HepG2 (cell line): ENCODE measurements around the gene MOK. TPM values are rescaled to one million over a fixed set of nuclear protein-coding genes. Genes with fewer than 3 reads are reported as not detected.

Experiments
- ATAC-seq: fragments of 200-7000 bp; cut with Tn5 transposase; 3 replicates; pipeline ENCODE4 v1.9.1; 2020; ENCODE audit warnings: mild to moderate bottlenecking, moderate library complexity
- BruUV-seq: library from RNA; stranded (reverse); fragments of 400-500 nt; replicated peaks from 2 replicates; lab custom pipeline; 2021; lab: Mats Ljungman, UMichigan
- CTCF ChIA-PET: fragments of 300-600 bp; formaldehyde crosslinking; extraction: SDS; loops from one replicate; lab custom pipeline; 2021; ENCODE audit warnings: low total read pairs, inconsistent platforms, low intra/inter-chr PET ratio; lab: Yijun Ruan, JAX
- POLR2A ChIA-PET: fragments of 350-600 bp; sonication (Branson Sonifier 250); formaldehyde crosslinking; loops from one replicate; lab custom pipeline; 2020; ENCODE audit warnings: antibody characterized with exemption, inconsistent platforms; lab: Yijun Ruan, JAX
- DNase-seq: peaks from one replicate; pipeline ENCODE4 v3.0.0-alpha.2; 2015; ENCODE audit warnings: low spot score
- FAIRE-seq: peaks from 3 replicates; lab custom pipeline; 2011; peaks lifted over from hg19 to GRCh38; lab: Jason Lieb, UNC
- H2AFZ ChIP-seq: one replicate; pipeline ENCODE4 v1.6.1; 2011; ENCODE audit warnings: low read length, inconsistent platforms
- H3K27ac ChIP-seq: fragments of 300-600 bp; 3 replicates; pipeline ENCODE4 v1.8.0; 2011; ENCODE audit warnings: mixed run types, mild to moderate bottlenecking, mixed read lengths, low read length, inconsistent platforms; ENCODE audit not compliant: insufficient read depth; ENCODE audit errors: extremely low read length
- H3K27me3 ChIP-seq, 2 experiments: fragments of 200-600 bp in 1 of 2; 2 replicates in 1 of 2; 3 replicates in 1 of 2; pipeline versions ENCODE4 v1.6.0 to v1.8.0; 2011; ENCODE audit warnings: low read length in 2 of 2, mild to moderate bottlenecking in 2 of 2, moderate library complexity in 2 of 2, inconsistent platforms in 1 of 2; ENCODE audit not compliant: insufficient read depth in 2 of 2, control insufficient read depth in 1 of 2
- H3K36me3 ChIP-seq, 2 experiments: fragments of 200-600 bp in 1 of 2; replicated peaks in 1 of 2; 2 replicates in 1 of 2; 3 replicates in 1 of 2; pipeline versions ENCODE4 v1.5.1 to v1.8.0; 2011; ENCODE audit warnings: low read length in 2 of 2, inconsistent platforms in 1 of 2; ENCODE audit not compliant: insufficient read depth in 2 of 2, control insufficient read depth in 1 of 2
- H3K4me1 ChIP-seq: 2 replicates; pipeline ENCODE4 v1.5.1; 2012; ENCODE audit warnings: low read length, inconsistent platforms; ENCODE audit not compliant: insufficient read depth
- H3K4me2 ChIP-seq: 2 replicates; pipeline ENCODE4 v1.6.0; 2011; ENCODE audit warnings: low read depth, low read length, inconsistent platforms
- H3K4me3 ChIP-seq, 3 experiments: fragments of 200-600 bp in 1 of 3; sonication (generic), shearing (Covaris generic) in 1 of 3; replicated peaks in 1 of 3; 2 replicates each; pipeline ENCODE4 v1.5.1; 2011 to 2016; ENCODE audit warnings: low read length in 3 of 3, inconsistent platforms in 2 of 3, low read depth in 2 of 3, mild to moderate bottlenecking in 2 of 3, control low read depth in 1 of 3, mixed read lengths in 1 of 3; ENCODE audit not compliant: insufficient read depth in 1 of 3
- H3K79me2 ChIP-seq: one replicate; pipeline ENCODE4 v1.6.1; 2011; ENCODE audit warnings: low read length, inconsistent platforms; ENCODE audit not compliant: insufficient read depth
- H3K9ac ChIP-seq: 2 replicates; pipeline ENCODE4 v1.6.0; 2011; ENCODE audit warnings: mild to moderate bottlenecking, low read depth, low read length, inconsistent platforms; ENCODE audit not compliant: insufficient read depth
- H3K9me3 ChIP-seq: 2 replicates; pipeline ENCODE4 v1.5.1; 2012; ENCODE audit warnings: mild to moderate bottlenecking, low read length
- H4K20me1 ChIP-seq: 2 replicates; pipeline ENCODE4 v1.6.0; 2011; ENCODE audit warnings: inconsistent platforms, mild to moderate bottlenecking, low read length, moderate library complexity; ENCODE audit not compliant: insufficient read depth
- AHDC1 ChIP-seq: sonication (generic); formaldehyde crosslinking; IDR thresholded peaks from 2 replicates; pipeline ENCODE4 v1.5.1; 2020; ENCODE audit warnings: mild to moderate bottlenecking, missing genetic modification reagents, borderline replicate concordance
- MZF1 ChIP-seq: sonication (generic); formaldehyde crosslinking; IDR thresholded peaks from 2 replicates; pipeline ENCODE4 v1.8.1; 2023; ENCODE audit warnings: mild to moderate bottlenecking, missing genetic modification reagents, borderline replicate concordance
- RBFOX2 ChIP-seq: fragments of 200-400 bp; formaldehyde crosslinking; IDR thresholded peaks from 2 replicates; pipeline ENCODE4 v1.6.1; 2017; ENCODE audit warnings: low read depth, mild to moderate bottlenecking, low read length
- SMAD3 ChIP-seq: sonication (generic); formaldehyde crosslinking; IDR thresholded peaks from 2 replicates; pipeline ENCODE4 v1.4.0; 2020; ENCODE audit warnings: missing genetic modification reagents
- TAF15 ChIP-seq: fragments of 200-400 bp; formaldehyde crosslinking; IDR thresholded peaks from one replicate; pipeline ENCODE4 v1.6.1; 2018; ENCODE audit warnings: mild to moderate bottlenecking, low read depth, low read length; ENCODE audit not compliant: poor library complexity, severe bottlenecking
- U2AF2 ChIP-seq: fragments of 200-400 bp; formaldehyde crosslinking; IDR thresholded peaks from 2 replicates; pipeline ENCODE4 v1.6.1; 2017; ENCODE audit warnings: low read depth, mild to moderate bottlenecking, low read length
- ZFP62 ChIP-seq: sonication (generic); formaldehyde crosslinking; IDR thresholded peaks from 2 replicates; pipeline ENCODE4 v1.4.0; 2020; ENCODE audit warnings: missing genetic modification reagents
- ZNF337 ChIP-seq: sonication (generic); formaldehyde crosslinking; IDR thresholded peaks from 2 replicates; pipeline ENCODE4 v1.5.1; 2020; ENCODE audit warnings: missing genetic modification reagents, low read depth, mild to moderate bottlenecking, borderline replicate concordance
- ZNF576 ChIP-seq: sonication (generic); formaldehyde crosslinking; IDR thresholded peaks from 2 replicates; pipeline ENCODE4 v1.4.0; 2020; ENCODE audit warnings: mild to moderate bottlenecking, missing genetic modification reagents
- ZNF780A ChIP-seq: sonication (generic); formaldehyde crosslinking; IDR thresholded peaks from 2 replicates; pipeline ENCODE4 v1.8.0; 2022; ENCODE audit warnings: mild to moderate bottlenecking, missing genetic modification reagents, moderate library complexity
- WGBS: methylation state at CpG from one replicate; pipeline ENCODE4 v1.1.6; 2017; ENCODE audit warnings: low lambda C conversion rate; 5-methylcytosine and 5-hydroxymethylcytosine counted together
- in situ Hi-C: cut with HindIII; loops from 2 replicates; pipeline ENCODE4 v1.10.0; 2017; ENCODE audit warnings: low pct_unique_long_range_greater_than_20kb; ENCODE audit not compliant: extremely low pct_ligation_motif_present
- intact Hi-C: fragments of 100-400 bp; cut with micrococcal nuclease; formaldehyde crosslinking; loops from one replicate; pipeline ENCODE4 v1.10.0; 2022; ENCODE audit not compliant: unreplicated experiment
- polyA plus RNA-seq, 8 experiments: library from polyadenylated mRNA; depleted of rRNA in 3 of 8; stranded (reverse) in 7 of 8; unstranded in 1 of 8; fragments of >200 nt; fragmentation: Illumina TruSeq in 4 of 8; extraction: Trizol in 4 of 8; gene quantifications; 2 replicates each; pipeline versions ENCODE4 v1.2.1 to v1.2.3, GENCODE V29; 2011 to 2016; ENCODE audit warnings: low read depth in 4 of 8, missing spikeins in 1 of 8, mixed read lengths in 1 of 8; ENCODE audit not compliant: insufficient read depth in 1 of 8
- total RNA-seq, 5 experiments: library from RNA; depleted of rRNA; stranded (reverse); fragments of >200 nt; fragmentation: Illumina TruSeq; extraction: Trizol; gene quantifications; 2 replicates each; pipeline ENCODE4 v1.2.3, GENCODE V29; 2016; ENCODE audit warnings: low read depth in 1 of 5

The MOK gene
- total and polyA plus RNA-seq, 2 of the 13 experiments (the other 11 are each of a cell fraction or from before 2014, with no cell fraction given) = 15.3 to 16.9 TPM

GRCh38 chr14:102233081-102233480 is 71.9 kb downstream of the MOK start:
- H3K27ac ChIP-seq = no peak overlapping the region
- CTCF ChIA-PET = no interaction called here
- no peak overlapping the region for H3K9ac ChIP-seq
- in situ Hi-C loops = no loop called here
- intact Hi-C loops = no loop called here
- ATAC-seq (no peak), FAIRE-seq (no peak), DNase-seq (no peak)
- no TSS peak for BruUV-seq
- TF ChIP-seq SMAD3 (CRISPR knock-in tag) = no peak
- no peaks in the 10 kb centered on the region for H3K79me2 ChIP-seq
- H3K9me3 ChIP-seq = no peaks in the 10 kb centered on the region
- no peaks in the 10 kb centered on the region for H3K27me3 ChIP-seq
- H3K4me3 ChIP-seq = no peak overlapping the region
- POLR2A ChIA-PET = no interaction called here
- H3K4me1 ChIP-seq = peaks cover 19% of the 10 kb centered on the region; the same call in 1 of the 2 replicates
- H3K36me3 ChIP-seq = peaks cover 1 to 10% of the 10 kb centered on the region in 2 experiments; a peak in 1 of 5 replicates
- H3K4me2 ChIP-seq = no peak overlapping the region
- H2AFZ ChIP-seq = no peak overlapping the region
- 95% methylated on average over 6 of the region's 6 CpGs for WGBS
- no peaks in the 10 kb centered on the region for H4K20me1 ChIP-seq

GRCh38 chr14:102232348-102232625 is 72.7 kb downstream of the MOK start:
- DNase-seq = no peak
- intact Hi-C loops (no loop called here), in situ Hi-C loops (no loop called here)
- no TSS peak for BruUV-seq
- Histone ChIP-seq H2AFZ (no peak overlapping the region), H3K9ac (no peak overlapping the region), H3K27ac (no peak overlapping the region), H3K36me3 (peaks cover 1 to 10% of the 10 kb centered on the region in 2 experiments; a peak in 1 of 5 replicates), H4K20me1 (no peaks in the 10 kb centered on the region), H3K4me3 (no peak overlapping the region), H3K4me1 (peaks cover 19% of the 10 kb centered on the region; the same call in 1 of the 2 replicates), H3K79me2 (no peaks in the 10 kb centered on the region), H3K27me3 (no peaks in the 10 kb centered on the region), H3K4me2 (no peak overlapping the region), H3K9me3 (no peaks in the 10 kb centered on the region)
- POLR2A ChIA-PET = no interaction called here
- ATAC-seq = no peak
- no peak for TF ChIP-seq ZNF780A
- TF ChIP-seq RBFOX2 = no peak
- TF ChIP-seq ZNF576 = no peak
- TF ChIP-seq TAF15 = no peak
- no peak for TF ChIP-seq ZNF337 (CRISPR knock-in tag)
- no peak for TF ChIP-seq ZFP62 (CRISPR knock-in tag)
- TF ChIP-seq AHDC1 (CRISPR knock-in tag) = no peak
- no peak for TF ChIP-seq U2AF2
- TF ChIP-seq MZF1 (CRISPR knock-in tag) = no peak
- WGBS = 94% methylated on average over 9 of the region's 9 CpGs
- no peak for FAIRE-seq
- CTCF ChIA-PET = no interaction called here
